Thymus (tissue), 11 donors: ENCODE data around the gene CARMIL1. TPM values are rescaled to one million over a fixed set of nuclear protein-coding genes. Genes with fewer than 3 reads are reported as not detected.

ENCODE experiments used
- DNase-seq, 9 donors: peaks; one replicate each; pipeline ENCODE4 v3.0.0-alpha.2; 2013; ENCODE audit warnings: low spot score in 9 of 9, low read depth in 6 of 9, missing footprints in 1 of 9
- H3K27ac ChIP-seq, 2 donors: one replicate each; pipeline ENCODE4 v1.5.1; 2013; ENCODE audit warnings: control low read depth in 1 of 2, low read depth in 1 of 2, low read length in 1 of 2, mild to moderate bottlenecking in 1 of 2, moderate library complexity in 1 of 2
- H3K27me3 ChIP-seq, 2 donors: one replicate each; pipeline ENCODE4 v1.5.1; 2013; ENCODE audit warnings: low read length in 1 of 2; ENCODE audit not compliant: control insufficient read depth in 2 of 2, insufficient read depth in 1 of 2
- H3K36me3 ChIP-seq, 2 donors: one replicate each; pipeline ENCODE4 v1.5.1; 2013; ENCODE audit warnings: low read length in 1 of 2, mild to moderate bottlenecking in 1 of 2, moderate library complexity in 1 of 2; ENCODE audit not compliant: control insufficient read depth in 2 of 2, insufficient read depth in 2 of 2
- H3K4me1 ChIP-seq, 2 donors: one replicate each; pipeline ENCODE4 v1.5.1; 2013; ENCODE audit warnings: low read length in 2 of 2; ENCODE audit not compliant: control insufficient read depth in 2 of 2, insufficient read depth in 2 of 2
- H3K4me3 ChIP-seq, 2 donors: one replicate each; pipeline ENCODE4 v1.5.1; 2013; ENCODE audit warnings: low read length in 2 of 2, control low read depth in 1 of 2, mild to moderate bottlenecking in 1 of 2
- H3K9me3 ChIP-seq, 2 donors: one replicate each; pipeline ENCODE4 v1.5.1; 2013; ENCODE audit warnings: low read length in 1 of 2, mild to moderate bottlenecking in 1 of 2; ENCODE audit not compliant: control insufficient read depth in 2 of 2, insufficient read depth in 1 of 2
- WGBS: extraction: QIAGEN DNeasy Blood & Tissue Kit; methylation state at CpG from one replicate; pipeline ENCODE4 v1.1.7; 2013; 5-methylcytosine and 5-hydroxymethylcytosine counted together
- polyA plus RNA-seq: library from polyadenylated mRNA; stranded (reverse); fragments of 200-250 nt; gene quantifications from one replicate; pipeline ENCODE4 v1.2.3, GENCODE V29; 2013
- total RNA-seq: library from RNA; stranded (reverse); fragments of 120-200 nt; gene quantifications from one replicate; pipeline ENCODE4 v1.2.4, GENCODE V29; 2013
- donor health status: healthy.

CARMIL1 gene
- total and polyA plus RNA-seq, 2 donors: 17.4 to 29.9 TPM

DNA sequence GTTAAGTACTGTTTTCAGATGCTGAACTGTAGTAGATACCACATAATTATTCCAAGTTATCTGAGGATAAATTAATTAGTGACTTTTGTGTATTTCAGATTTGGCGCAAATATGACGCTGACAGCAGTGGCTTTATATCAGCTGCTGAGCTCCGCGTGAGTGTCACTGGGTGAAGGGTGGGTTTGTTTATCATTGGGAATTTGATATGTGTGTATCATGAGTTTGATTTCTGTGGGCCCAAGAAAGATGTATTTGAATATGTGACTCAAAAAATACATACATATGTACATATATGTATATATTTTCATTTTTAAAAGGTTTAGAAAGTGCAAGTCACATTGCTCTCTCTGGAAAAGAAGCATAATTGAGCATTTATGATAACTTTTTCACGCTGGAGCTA is 390.2 kb downstream of the CARMIL1 start:
- WGBS: 98% methylated on average over 5 of the region's 5 CpGs

More for the DNA sequence above, 390.2 kb downstream of the CARMIL1 start:
- H3K27me3 ChIP-seq: peaks cover 2 to 12% of the 10 kb centered on the region in 2 donors
- no peak overlapping the region for H3K27ac ChIP-seq
- H3K9me3 ChIP-seq: no peaks in the 10 kb centered on the region
- no peak overlapping the region for H3K4me3 ChIP-seq
- no peaks in the 10 kb centered on the region for H3K4me1 ChIP-seq
- no peaks in the 10 kb centered on the region for H3K36me3 ChIP-seq
- DNase-seq: no peak
